GM18526 (cell line): ENCODE data around the gene SEC23IP.

Experiments used
- POLR2A ChIP-seq: IDR thresholded peaks from 3 replicates; pipeline ENCODE4 v1.6.1; 2011; ENCODE audit not compliant: insufficient read length; ENCODE audit errors: extremely low read depth

Gene SEC23IP

GRCh38 chr10:119892188-119893065, at the start of gene SEC23IP:
Gene SEC23IP, plus strand, starts transcription at chr10:119892730. Its CDS starts 53 bp downstream, at chr10:119892783.
- peak; percentile 89 for TF ChIP-seq POLR2A

GRCh38 chr10:119845656-119846055, 46.9 kb upstream of the SEC23IP start:
- no peak for TF ChIP-seq POLR2A

- TF ChIP-seq POLR2A, result no peak
These were observed 43.3 kb upstream of the SEC23IP start for GRCh38 chr10:119849031-119849789.

GRCh38 chr10:119849944-119850343, 42.6 kb upstream of the SEC23IP start:
- no peak for TF ChIP-seq POLR2A

GRCh38 chr10:119852277-119852676, 40.3 kb upstream of the SEC23IP start:
- TF ChIP-seq POLR2A, result no peak

- no peak for TF ChIP-seq POLR2A
These were observed 39.7 kb upstream of the SEC23IP start for GRCh38 chr10:119852822-119853221.

GRCh38 chr10:119853574-119853973, 39.0 kb upstream of the SEC23IP start:
- no peak for TF ChIP-seq POLR2A

GRCh38 chr10:119858063-119858462, 34.5 kb upstream of the SEC23IP start:
- TF ChIP-seq POLR2A, result no peak

- TF ChIP-seq POLR2A, result no peak
These were observed 32.9 kb upstream of the SEC23IP start for GRCh38 chr10:119859420-119860258.

- TF ChIP-seq POLR2A, result no peak
These were observed 31.5 kb upstream of the SEC23IP start for GRCh38 chr10:119860866-119861607.

GRCh38 chr10:119862524-119862923, 30.0 kb upstream of the SEC23IP start:
- no peak for TF ChIP-seq POLR2A

- no peak for TF ChIP-seq POLR2A
These were observed 28.5 kb upstream of the SEC23IP start for GRCh38 chr10:119863951-119864565.

GRCh38 chr10:119865699-119866240, 26.8 kb upstream of the SEC23IP start:
- no peak for TF ChIP-seq POLR2A

GRCh38 chr10:119867317-119867716, 25.2 kb upstream of the SEC23IP start:
- no peak for TF ChIP-seq POLR2A
